Epidermal melanocyte (primary cell): ENCODE data around the gene GPS1.

Source experiments
- DNase-seq: peaks from one replicate; pipeline ENCODE4 v3.0.0; 2011; ENCODE audit warnings: low spot score; ENCODE audit not compliant: insufficient read length

The GPS1 gene

GRCh38 chr17:82051776-82052637 lies at the start of gene GPS1, which contains the start of gene RFNG:
TSS of gene GPS1 (plus strand) at chr17:82051898. CDS start at chr17:82051932, 34 bp downstream.
TSS of gene RFNG (minus strand) at chr17:82051811. CDS start at chr17:82051766, 45 bp downstream.
- DNase-seq = peak; percentile 88

DNA sequence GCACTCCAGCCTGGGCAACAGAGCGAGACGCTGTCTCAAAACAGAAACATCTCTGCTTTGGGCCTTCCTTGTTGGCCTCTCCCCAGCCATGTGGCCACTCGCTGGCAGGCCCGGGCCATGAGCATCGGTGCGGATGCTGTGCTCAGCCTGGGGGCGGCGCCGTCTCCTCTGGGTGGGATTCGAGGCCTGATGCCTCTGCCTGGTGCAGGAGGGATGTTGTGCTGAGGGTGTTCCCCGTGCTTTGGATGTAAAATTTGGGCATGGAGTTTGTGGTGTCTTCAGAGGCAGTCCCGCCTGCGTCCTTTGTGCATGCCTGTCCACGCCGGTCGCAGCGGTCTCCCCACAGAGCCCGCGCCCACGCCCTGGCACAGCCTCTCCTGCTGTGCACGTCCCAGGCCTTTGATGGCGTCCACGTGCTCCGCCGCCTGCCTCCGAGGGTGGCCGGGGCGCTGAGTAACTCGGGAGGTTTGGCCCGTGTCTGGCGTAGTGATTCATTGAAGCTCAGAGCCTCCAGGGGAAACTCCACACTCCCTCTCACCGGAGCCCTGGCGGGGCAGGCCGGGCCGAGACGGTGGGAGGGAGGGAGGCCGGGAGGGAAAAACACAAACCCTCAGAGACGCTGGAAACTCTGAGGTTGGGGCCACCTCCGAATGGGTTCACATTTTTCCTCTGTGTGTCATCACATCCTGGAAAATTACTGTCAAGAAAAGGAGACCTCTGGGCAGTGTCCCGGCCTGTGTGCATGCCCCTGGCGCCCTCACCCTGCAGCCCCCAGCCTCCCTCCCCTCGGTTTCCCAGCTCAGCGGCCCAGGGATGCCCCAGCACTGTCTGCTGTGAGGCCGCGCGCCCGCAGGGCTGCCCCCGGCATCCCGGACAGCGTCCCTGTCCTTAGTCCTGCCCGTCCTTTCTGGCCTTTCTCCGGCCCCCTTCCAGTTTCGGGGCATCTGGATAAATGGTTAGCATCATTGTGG lies 48.0 kb upstream of the GPS1 start:
- DNase-seq = peak; percentile 89

GRCh38 chr17:82004517-82005455 lies 46.9 kb upstream of the GPS1 start:
- DNase-seq = no peak

GRCh38 chr17:82005701-82006348 lies 45.9 kb upstream of the GPS1 start:
- no peak for DNase-seq

GRCh38 chr17:82006468-82007227 lies 45.0 kb upstream of the GPS1 start:
- DNase-seq = no peak

DNA sequence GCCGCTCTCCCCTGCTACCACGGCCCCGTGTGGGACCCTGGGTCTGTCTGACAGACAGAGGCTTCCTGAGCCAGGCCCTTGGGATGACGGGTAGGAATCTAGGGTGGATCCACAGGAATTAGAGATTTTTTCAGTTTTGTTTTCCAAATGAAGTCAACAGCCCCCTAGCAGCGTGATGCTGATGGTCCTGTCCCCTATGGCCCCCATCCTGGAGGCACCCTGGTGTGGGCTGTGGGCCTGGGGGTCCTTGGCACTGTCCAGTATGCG lies 44.5 kb upstream of the GPS1 start:
- DNase-seq = no peak

DNA sequence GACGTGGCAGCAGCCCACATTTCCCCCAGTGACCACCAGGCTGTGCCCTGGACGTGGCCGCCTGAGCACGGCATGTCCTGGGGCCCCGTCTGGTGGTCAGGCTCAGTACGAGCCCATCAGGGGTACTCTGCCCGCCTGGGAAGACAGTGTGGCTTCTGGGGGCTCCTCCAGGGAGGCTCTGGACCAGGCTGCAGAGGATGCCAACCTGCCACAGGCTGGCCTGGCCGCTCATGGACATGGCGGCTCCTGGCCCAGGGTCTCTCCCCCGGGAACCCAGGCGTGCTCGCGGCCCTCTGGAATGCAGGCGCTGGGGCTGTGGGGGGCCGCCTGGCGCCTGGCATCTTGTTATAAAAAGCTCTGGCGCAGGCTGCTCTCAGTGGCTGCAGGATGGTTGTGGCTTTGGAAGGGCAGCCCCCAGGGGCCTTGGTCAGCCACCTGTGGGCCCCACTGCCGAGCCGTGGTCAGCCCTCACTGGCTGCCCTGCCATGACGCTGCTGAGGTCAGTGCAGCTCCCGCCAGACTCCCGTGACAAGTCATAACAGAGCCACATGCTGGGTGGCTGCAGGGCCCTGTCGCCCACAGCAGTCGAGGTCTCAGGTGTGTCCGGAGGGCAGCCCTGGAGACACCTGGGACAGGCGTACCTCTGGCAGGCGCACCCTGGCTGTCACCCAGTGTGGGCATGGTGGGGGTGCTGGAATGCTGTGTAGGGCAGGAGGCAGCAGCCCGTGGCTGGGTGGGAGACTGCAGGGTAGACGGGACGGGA lies 44.0 kb upstream of the GPS1 start:
- DNase-seq = no peak

- no peak for DNase-seq
Observed at GRCh38 chr17:82008258-82008940, 43.3 kb upstream of the GPS1 start.

DNA sequence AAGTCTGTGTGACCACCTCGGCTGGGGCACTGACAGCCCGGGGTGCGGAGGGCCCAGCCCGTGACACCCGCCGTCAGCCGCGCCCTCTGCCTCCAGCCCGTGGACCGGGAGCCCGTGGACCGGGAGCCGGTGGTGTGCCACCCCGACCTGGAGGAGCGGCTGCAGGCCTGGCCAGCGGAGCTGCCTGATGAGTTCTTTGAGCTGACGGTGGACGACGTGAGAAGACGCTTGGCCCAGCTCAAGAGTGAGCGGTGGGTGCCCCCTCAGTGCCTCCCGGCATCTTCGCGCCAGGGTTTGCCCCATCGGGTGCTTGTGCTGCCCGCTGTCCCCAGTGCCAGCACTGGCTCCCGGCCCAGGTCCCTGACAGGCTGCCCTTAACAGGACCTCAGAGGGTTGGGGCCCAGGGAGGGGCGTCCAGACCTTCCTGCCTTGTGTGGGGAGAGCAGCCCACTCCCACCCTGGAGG lies 42.7 kb upstream of the GPS1 start:
- no peak for DNase-seq

- DNase-seq = no peak
Observed at GRCh38 chr17:82009413-82009812, 42.3 kb upstream of the GPS1 start.

DNA sequence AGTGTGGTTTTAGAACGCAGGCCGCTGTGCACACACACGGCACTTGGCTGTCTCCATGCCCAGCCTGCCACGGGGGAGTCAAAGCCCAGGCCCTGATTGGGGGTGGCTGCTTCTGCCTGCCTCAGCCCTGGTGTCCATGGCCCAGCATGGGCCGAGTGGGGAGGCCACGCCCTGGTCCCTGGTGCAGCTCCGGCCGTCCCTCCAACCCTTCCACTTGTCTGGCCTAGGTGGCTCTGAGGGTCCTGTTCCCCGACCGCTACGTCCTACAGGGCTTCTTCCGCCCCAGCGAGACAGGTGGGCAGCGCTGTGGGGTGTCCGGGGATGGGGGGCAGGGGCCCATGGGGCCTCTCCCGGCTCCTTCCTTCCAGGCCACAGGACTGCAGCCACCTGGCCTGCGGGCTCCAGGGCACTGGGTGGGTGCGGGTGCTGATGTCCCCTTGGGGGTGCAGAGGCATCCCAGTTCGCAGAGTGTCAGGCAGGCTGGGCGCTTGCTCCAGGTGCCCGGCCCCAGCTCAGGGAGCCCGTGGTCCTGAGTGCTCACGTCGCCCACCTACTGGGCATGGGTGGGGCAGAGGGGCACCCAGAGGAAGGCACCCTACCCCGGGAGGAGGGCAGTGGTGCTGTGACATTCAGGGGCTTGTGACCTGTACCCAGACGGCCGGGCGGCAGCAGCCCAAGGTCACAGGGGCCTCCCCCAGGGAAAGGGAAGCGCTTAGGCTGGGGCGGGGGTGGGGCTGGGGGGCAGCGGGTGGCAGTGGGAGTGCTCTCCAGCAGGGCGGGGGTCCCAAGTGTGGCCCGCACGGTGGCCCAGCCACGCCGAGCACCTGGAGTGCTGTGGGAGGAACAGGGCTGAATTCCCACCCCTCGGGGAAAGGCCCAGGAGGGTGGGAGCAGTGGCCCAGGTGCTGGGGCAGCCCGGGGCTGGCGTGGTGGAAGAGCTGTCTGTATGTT lies 40.8 kb upstream of the GPS1 start:
- no peak for DNase-seq

GRCh38 chr17:82011617-82012187 lies 40.0 kb upstream of the GPS1 start:
- DNase-seq = no peak

DNA sequence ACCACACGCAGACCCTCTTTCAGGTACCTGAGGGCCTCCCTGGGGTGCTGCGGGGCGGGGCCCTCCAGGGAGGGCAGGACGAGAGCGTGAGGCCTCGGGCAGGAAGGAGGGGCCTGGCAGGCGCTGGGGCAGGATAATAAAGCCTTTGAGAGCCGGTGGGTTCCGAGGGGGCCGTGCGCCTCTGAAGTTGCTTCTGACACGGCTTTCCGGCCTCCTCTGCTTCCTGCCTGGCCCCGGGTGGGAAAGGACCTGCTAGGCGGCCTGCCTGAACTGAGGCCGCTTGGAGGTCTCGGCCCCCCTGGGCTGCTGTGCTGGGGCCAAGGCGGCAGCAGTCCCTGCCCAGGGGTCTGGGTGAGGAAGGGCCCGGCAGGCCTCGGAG lies 39.4 kb upstream of the GPS1 start:
- DNase-seq = no peak

GRCh38 chr17:82012640-82013295 lies 38.9 kb upstream of the GPS1 start:
- peak; percentile 59 for DNase-seq

DNA sequence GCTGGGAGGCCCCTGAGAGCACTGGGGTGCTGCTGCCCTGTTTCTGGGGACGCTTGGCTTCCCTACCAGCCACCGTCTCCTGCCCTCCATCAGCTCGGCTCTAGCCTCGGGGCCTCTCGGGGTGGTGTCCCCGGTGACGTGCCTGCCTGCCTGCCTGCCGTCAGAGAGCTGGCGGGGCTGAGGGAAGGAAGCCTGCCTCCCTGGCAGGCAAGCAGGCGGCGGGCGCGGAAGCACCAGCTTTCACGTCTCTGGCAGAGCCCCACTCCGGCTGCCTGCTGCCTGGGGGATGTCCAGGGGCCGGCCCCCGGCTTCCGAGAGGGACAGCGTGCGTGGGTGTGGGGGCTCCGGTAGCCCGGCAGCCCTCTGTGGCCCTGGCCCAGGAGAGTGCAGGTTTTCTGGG lies 38.4 kb upstream of the GPS1 start:
- peak; percentile 90 for DNase-seq

DNA sequence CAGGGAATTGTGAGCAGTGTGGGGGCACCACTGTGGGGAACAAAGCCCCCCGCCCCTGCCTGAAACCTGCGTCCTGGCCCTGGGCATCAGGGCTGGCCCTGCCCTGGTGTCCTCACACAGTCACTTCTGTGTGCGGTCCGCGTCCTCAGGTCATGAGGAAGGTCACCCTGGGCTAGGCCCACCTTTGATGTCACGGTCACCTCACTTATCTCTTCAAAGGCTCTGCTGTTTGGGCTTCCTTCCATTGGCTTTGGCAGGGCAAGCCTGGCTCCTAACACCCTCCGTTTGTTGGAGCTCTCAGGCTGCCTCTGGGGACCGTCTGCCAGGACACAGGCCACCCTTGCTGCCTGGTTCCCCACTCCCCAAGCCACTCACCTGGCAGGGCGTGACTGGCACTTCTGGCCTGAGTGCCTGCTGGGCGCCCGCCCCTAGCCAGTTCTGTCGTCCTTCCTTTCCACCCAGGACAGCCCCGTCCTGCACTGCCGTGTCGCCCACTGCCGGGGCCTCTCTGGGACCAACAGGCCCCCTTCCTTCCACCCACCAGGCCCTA lies 37.9 kb upstream of the GPS1 start:
- DNase-seq = no peak
